EL (cell line): ENCODE data around the gene MON1A.
"Not testable (repeated sequence)": the region's sequence is repeated elsewhere in the genome, so short reads cannot be mapped to it uniquely, and the experiment has no call there.

Source experiments
- DNase-seq: peaks from one replicate; pipeline ENCODE4 v3.0.0-alpha.2; 2016

MON1A gene

GRCh38 chr3:49916686-49917085, 12.9 kb downstream of the MON1A start:
- DNase-seq = peak; percentile 62

DNA sequence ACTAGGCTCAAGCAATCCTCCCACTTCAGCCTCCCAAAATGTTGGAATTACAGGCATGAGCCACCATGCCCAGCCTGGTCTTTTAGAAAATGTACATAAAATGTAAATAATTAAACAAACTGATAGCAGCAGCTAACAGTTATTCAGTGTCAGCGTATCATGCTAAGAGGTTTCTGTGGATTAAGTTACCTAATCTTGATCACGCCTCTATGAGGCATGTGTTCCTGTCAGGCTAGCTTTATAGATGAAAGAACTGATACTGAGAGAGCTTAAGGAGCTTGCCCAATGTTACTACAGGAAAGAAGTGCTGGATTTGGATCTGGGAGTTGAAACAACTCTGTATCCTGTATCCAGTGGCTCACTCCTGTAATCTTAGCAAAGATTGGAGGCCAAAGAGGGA, 14.7 kb downstream of the MON1A start:
- DNase-seq = no peak

DNA sequence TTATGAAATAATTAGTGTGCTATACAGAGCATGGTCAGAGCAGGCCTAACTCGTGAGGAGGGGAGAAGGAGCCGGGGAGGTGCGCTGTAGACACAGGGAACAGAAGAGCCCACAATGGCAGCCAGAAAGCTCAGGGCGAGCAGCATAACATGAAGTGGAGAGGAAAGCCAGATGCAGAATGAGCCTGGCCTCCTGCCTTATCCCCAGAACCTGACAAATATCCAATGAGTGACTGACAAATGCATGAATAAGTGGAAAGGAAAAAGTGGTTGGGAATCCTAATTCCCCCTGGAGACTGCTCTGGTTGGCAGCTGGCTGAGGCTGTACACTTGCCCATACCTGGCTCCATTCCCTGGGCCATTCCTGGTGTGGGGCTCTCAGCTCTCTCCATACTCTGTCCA, 16.7 kb downstream of the MON1A start:
- DNase-seq = no peak

DNA sequence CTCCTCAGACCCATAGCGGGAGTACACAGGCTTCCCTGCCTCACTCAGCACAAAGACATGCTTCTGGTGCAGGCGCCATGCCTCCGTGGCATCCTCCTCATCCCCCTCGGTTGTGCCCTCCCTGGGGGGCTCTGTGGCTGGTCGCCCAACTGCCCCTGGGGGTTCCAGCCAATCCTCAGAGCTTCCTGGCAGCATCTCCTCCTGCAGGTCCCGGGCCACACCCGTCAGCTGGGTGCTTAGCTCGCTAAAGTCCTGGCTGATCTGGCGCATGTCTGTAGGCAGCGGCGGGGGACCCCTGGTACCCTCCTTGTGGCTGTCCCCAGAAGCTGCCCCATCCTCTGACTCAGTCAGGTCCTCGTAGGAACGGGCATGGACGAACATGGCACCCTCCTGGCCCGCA, 18.0 kb downstream of the MON1A start:
- DNase-seq = no peak

- DNase-seq = no peak
Measured at GRCh38 chr3:49911124-49911420, 18.5 kb downstream of the MON1A start.

- no peak for DNase-seq
Measured at GRCh38 chr3:49910409-49911123, 19.0 kb downstream of the MON1A start.

GRCh38 chr3:49908373-49909199, 21.0 kb downstream of the MON1A start:
- DNase-seq = no peak

DNA sequence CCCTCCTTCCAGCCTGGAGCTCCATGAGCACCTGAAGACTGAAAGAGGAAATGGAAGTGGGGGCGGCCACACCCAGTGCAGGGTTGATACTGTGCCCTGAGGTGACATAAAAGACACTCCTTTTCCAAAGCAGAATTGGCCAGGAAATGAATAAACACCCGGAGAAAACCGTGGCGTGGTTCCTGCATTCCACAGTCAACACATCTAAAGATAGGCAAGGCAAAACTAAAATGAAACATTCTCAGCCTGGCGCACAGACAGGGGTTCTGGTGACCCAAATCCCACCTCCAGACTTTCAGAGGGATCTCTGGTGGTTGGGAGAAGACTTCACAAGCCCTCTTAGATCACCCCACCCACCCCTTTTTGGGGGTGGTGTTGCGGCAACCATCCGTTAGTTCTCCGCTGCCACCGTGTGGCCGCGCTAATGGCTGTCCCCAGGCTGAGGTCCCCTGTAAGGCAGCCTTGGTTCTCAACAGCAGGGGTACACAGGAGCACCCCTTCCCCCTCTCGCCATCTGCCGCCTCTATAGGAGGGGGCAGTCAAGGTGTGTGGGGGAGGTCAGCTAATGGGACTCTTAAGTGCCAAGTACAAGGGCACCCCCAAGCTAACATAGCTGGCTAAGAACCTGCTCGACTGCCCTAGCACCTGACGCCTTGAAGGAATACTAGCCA, 23.4 kb downstream of the MON1A start:
- DNase-seq = peak; percentile 57

GRCh38 chr3:49904448-49904847, 25.2 kb downstream of the MON1A start:
- DNase-seq = not testable (repeated sequence)

DNA sequence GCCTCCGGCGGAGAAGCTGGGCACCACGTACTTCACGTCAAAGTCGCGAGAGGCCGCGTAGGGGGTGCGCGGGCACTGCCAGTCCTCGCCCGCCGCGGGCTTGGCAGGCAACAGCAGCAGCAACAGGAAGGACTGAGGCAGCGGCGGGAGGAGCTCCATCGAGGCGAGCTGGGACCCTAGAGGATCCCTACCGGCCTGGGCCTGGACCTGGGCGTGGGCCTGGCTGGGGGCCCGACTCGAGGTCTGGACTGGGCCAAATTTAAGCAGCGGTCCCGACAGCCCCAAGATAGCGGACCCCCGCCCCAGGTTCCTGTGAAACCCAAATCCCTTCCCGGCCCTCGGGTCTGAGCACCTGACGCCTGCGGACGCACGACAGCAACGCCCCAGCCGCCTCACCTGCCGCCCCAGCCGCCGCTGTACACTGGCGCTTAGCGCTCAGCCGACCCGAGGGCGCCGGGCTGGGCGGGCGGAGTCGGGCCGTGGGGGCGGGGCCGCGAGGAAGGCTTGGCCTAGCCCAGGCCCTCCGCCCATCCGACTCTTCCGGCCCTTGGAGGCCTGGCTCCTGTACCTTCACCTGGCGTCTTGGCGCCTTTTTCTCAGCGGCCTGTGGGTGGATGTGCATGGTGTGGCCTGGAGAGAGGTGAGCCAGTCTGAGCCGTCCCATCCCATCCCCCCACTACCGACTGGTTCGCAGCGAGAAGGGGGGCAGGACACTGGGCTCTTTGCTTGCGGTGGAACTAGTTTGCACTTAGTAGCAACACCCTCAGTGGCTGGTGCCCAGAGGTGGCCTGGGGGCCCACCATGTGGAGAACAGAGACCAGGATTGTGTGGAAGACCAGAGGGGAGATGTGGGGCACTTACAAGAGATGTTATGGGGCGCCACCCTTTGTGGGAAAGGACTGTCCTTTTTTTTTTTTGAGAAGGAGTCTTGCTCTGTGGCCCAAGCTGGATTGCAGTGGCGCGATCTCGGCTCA, 25.9 kb downstream of the MON1A start, which contains the start of gene MST1R:
Gene MST1R (minus strand): TSS at position 423 of the 974 bp plus-strand sequence. CDS start 264 bp downstream, at position 159.
- DNase-seq = no peak

GRCh38 chr3:49902511-49903345, 26.9 kb downstream of the MON1A start:
- DNase-seq = no peak

GRCh38 chr3:49901366-49902339, 28.0 kb downstream of the MON1A start:
- DNase-seq = no peak

DNA sequence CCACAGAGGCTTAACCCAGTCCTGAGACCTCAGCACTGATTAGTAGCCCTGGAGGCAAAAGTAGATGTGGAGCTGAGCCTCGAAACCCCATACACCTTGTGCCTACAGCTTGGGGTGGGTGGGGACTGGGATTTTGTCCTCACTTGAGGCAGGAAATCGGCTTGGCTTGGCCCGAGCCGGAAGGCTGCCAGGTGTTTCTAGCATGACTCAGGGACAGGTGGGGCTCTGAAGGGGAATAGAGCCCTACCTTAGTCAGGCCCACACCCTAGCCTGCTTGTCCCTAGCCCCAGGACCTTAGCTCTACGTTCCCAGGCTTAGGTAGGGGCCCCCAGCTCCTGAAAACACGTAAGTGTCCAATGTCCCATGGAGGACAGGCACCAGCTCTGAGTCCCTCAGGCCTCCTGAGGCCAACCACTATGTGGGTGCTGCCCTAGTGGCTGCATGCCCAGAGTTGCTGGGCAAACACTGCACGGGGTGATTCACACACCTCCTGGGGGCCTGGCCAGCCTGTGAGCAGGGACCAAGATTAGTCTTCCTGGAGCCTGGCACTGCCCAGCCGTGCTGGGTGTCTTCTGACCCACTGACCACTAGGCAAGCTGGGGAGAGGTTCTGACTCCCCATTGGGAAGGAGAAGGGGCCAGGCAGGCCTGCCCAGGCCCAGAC, 29.0 kb downstream of the MON1A start:
- peak; percentile 73 for DNase-seq

DNA sequence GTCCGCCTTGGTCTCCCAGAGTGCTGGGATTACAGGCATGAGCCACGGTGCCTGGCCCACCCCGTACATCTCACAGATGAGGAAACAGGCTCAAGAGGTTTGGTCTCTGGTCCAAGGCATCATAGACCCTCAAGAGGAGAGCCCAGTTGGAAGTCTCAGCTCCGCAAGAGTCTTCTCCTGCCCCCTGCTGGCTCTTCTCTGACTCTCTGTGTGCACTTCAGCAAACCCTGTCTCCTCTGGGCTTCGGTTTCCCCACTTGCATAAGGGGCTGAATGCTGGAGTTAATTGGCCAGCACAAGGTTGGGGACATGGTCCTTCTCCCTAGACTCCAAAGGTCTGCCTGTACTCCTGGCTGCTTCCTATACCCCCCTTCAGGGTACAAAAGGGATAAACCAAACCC, 29.8 kb downstream of the MON1A start:
- peak; percentile 17 for DNase-seq

DNA sequence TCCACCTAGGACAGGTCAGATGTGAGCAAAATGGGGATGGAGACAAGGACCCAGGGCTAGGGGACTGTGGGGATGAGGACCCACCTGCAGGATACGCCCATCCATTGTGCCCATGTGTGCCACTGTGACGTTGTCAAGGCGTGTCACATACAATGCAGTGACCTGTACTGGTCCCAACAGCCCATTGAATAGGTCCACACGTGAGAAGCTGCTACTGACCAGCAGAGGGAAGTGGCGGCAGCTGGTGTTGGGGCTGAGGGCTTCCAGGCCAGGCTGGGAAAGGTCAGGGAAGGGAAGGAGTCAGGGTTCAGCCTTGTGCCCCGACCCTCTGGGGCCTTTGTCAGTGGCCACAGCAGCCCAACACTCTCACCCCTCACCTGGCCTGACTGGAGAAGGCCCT, 30.6 kb downstream of the MON1A start:
- DNase-seq = no peak

DNA sequence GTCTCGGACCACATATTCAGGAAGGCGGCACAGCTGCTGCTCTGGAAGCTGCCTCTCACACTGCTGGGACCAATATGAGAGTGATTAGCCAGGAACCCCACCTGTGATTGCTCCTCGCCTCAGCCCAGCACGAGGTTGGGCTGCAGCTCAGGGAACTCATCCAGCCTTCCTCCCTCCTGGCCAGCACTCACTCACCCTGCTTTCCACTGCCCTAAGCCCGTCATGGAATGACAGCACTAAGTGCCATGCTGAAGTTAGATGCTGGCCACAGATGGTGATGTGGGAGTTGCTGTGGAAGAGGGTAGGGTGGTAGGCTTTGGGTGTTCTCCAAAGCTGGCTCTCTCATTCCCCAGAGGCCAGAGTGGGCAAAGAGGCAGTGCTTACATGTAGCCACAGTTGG, 33.3 kb downstream of the MON1A start:
- no peak for DNase-seq

- no peak for DNase-seq
Measured at GRCh38 chr3:49895791-49896190, 33.8 kb downstream of the MON1A start.

DNA sequence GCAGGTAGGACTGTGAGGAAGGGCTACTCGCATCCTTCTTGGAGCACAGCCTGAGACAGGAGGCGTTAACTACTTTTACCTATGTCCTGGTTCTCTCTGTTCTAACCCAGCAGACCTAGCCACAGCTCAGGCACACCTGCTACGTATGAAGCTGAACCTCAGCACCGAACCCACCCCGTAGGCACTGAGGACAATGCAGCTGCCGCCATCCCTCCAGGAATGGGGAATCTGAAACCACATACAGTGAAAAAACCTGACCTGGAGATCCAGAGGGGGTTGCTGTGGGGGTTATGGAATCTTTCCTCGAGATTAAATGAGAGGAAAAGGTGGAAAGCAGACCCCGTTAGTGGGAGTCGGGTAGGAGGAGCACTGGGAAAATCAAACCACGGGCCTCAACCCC, 40.3 kb downstream of the MON1A start:
- no peak for DNase-seq

GRCh38 chr3:49886922-49887265, 42.7 kb downstream of the MON1A start:
- DNase-seq = no peak

DNA sequence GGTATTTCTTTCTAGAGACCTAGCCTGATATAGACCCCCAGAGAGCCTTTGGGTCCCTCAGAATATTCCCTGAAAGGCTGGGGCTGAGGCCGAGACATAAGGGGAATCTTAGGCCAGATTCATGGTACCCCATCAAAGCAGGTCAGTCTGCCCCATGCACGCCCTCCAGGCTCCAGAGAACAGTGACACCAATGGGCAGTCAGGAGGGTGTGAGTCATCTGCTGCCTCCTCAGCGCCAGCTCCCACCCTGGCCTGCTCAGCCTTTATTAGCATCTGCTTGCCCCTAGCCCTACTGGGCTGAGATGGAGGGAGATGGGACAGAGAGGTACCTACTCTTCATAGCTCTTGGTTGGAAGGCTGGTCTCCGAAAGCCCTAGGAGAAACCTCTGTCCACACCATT, 45.6 kb downstream of the MON1A start:
- peak; percentile 38 for DNase-seq
